H9 (cell line): ENCODE data around the gene MYO18A. TPM values are rescaled to one million over a fixed set of nuclear protein-coding genes. Genes with fewer than 3 reads are reported as not detected.

Experiments
- DNase-seq: peaks from one replicate; pipeline ENCODE4 v3.0.0-alpha.2; 2017
- H2AFZ ChIP-seq: one replicate; pipeline ENCODE4 v1.6.1; 2013; ENCODE audit warnings: mild to moderate bottlenecking, low read length, control low read depth, moderate library complexity
- H2AK5ac ChIP-seq: 2 replicates; pipeline ENCODE4 v1.6.1; 2013; ENCODE audit warnings: low read length, control low read depth, mixed read lengths; ENCODE audit not compliant: insufficient read length
- H2BK120ac ChIP-seq: one replicate; pipeline ENCODE4 v1.6.1; 2013; ENCODE audit warnings: low read depth, mild to moderate bottlenecking, low read length, control low read depth, inconsistent platforms; ENCODE audit not compliant: poor library complexity, severe bottlenecking
- H2BK12ac ChIP-seq: 2 replicates; pipeline ENCODE4 v1.6.1; 2013; ENCODE audit warnings: low read length, control low read depth, mixed read lengths, low read depth; ENCODE audit not compliant: insufficient read length
- H2BK15ac ChIP-seq: 2 replicates; pipeline ENCODE4 v1.6.1; 2013; ENCODE audit warnings: low read depth, low read length, control low read depth
- H2BK20ac ChIP-seq: one replicate; pipeline ENCODE4 v1.6.1; 2013; ENCODE audit warnings: low read depth, mild to moderate bottlenecking, low read length, control low read depth, inconsistent platforms; ENCODE audit not compliant: poor library complexity, severe bottlenecking
- H2BK5ac ChIP-seq: 2 replicates; pipeline ENCODE4 v1.6.1; 2013; ENCODE audit warnings: low read length, control low read depth, mixed read lengths; ENCODE audit not compliant: insufficient read length
- H3K14ac ChIP-seq: 2 replicates; pipeline ENCODE4 v1.6.1; 2013; ENCODE audit warnings: low read length, control low read depth; ENCODE audit not compliant: insufficient read depth
- H3K18ac ChIP-seq: 2 replicates; pipeline ENCODE4 v1.6.1; 2013; ENCODE audit warnings: low read depth, mild to moderate bottlenecking, mixed read lengths, low read length, control low read depth; ENCODE audit not compliant: insufficient read length
- H3K23ac ChIP-seq: 2 replicates; pipeline ENCODE4 v1.6.1; 2013; ENCODE audit warnings: low read length, control low read depth, mixed read lengths, low read depth; ENCODE audit not compliant: insufficient read length
- H3K23me2 ChIP-seq: 2 replicates; pipeline ENCODE4 v1.6.1; 2013; ENCODE audit warnings: low read depth, mild to moderate bottlenecking, mixed read lengths, low read length, control low read depth; ENCODE audit not compliant: insufficient read length, poor library complexity, severe bottlenecking
- H3K27ac ChIP-seq: 2 replicates; pipeline ENCODE4 v1.5.1; 2013; ENCODE audit warnings: low read length, control low read depth, mixed read lengths, low read depth; ENCODE audit not compliant: insufficient read length
- H3K27me3 ChIP-seq: 2 replicates; pipeline ENCODE4 v1.6.1; 2013; ENCODE audit warnings: low read length, control low read depth, inconsistent platforms; ENCODE audit not compliant: insufficient read depth
- H3K4ac ChIP-seq: 2 replicates; pipeline ENCODE4 v1.6.1; 2013; ENCODE audit warnings: low read depth, mild to moderate bottlenecking, control low read depth, inconsistent platforms, low read length, moderate library complexity
- H3K4me1 ChIP-seq: 2 replicates; pipeline ENCODE4 v1.6.1; 2013; ENCODE audit warnings: low read length, control low read depth, inconsistent platforms; ENCODE audit not compliant: insufficient read depth
- H3K4me2 ChIP-seq: 2 replicates; pipeline ENCODE4 v1.6.1; 2013; ENCODE audit warnings: low read length, control low read depth, mixed read lengths; ENCODE audit not compliant: insufficient read length, insufficient read depth
- H3K56ac ChIP-seq: 2 replicates; pipeline ENCODE4 v1.6.1; 2013; ENCODE audit warnings: low read depth, mild to moderate bottlenecking, mixed read lengths, low read length, control low read depth; ENCODE audit not compliant: insufficient read length
- H3K79me1 ChIP-seq: 2 replicates; pipeline ENCODE4 v1.6.1; 2013; ENCODE audit warnings: low read depth, mild to moderate bottlenecking, moderate library complexity, low read length, control low read depth, inconsistent platforms; ENCODE audit not compliant: insufficient read depth, poor library complexity, severe bottlenecking
- H3K79me2 ChIP-seq: 2 replicates; pipeline ENCODE4 v1.6.1; 2013; ENCODE audit warnings: low read length, control low read depth, inconsistent platforms; ENCODE audit not compliant: insufficient read depth
- H3K9ac ChIP-seq: 2 replicates; pipeline ENCODE4 v1.6.1; 2013; ENCODE audit warnings: low read length, control low read depth, mixed read lengths; ENCODE audit not compliant: insufficient read length; ENCODE audit errors: extremely low read depth
- H3K9me3 ChIP-seq: one replicate; pipeline ENCODE4 v1.6.1; 2013; ENCODE audit warnings: low read depth, low read length, inconsistent platforms; ENCODE audit not compliant: control insufficient read depth
- H3T11ph ChIP-seq: one replicate; pipeline ENCODE4 v1.6.1; 2013; ENCODE audit warnings: mild to moderate bottlenecking, low read length, control low read depth, inconsistent platforms
- H4K20me1 ChIP-seq: one replicate; pipeline ENCODE4 v1.6.1; 2013; ENCODE audit not compliant: control insufficient read depth, insufficient read length, insufficient read depth
- H4K5ac ChIP-seq: 2 replicates; pipeline ENCODE4 v1.6.1; 2013; ENCODE audit warnings: low read depth, mild to moderate bottlenecking, mixed read lengths, low read length, control low read depth; ENCODE audit not compliant: insufficient read length
- H4K8ac ChIP-seq: replicated peaks from 2 replicates; pipeline ENCODE4 v1.6.1; 2013; ENCODE audit warnings: low read length, control low read depth, mixed read lengths, low read depth; ENCODE audit not compliant: insufficient read length
- H4K91ac ChIP-seq: 2 replicates; pipeline ENCODE4 v1.6.1; 2013; ENCODE audit warnings: low read depth, mild to moderate bottlenecking, moderate library complexity, mixed read lengths, low read length, control low read depth; ENCODE audit not compliant: insufficient read length
- H3K27ac Mint-ChIP-seq, 3 experiments: 2 replicates in 2 of 3; 3 replicates in 1 of 3; pipeline ENCODE4 v1.8.0; 2020 to 2021; ENCODE audit warnings: mixed read lengths in 3 of 3, mild to moderate bottlenecking in 1 of 3, moderate library complexity in 1 of 3
- H3K27me3 Mint-ChIP-seq: 2 replicates; pipeline ENCODE4 v1.8.0; 2021; ENCODE audit warnings: low read depth, mild to moderate bottlenecking, moderate library complexity, mixed read lengths
- H3K36me3 Mint-ChIP-seq, 3 experiments: 2 replicates in 2 of 3; 3 replicates in 1 of 3; pipeline ENCODE4 v1.8.0; 2020 to 2021; ENCODE audit warnings: low read depth in 3 of 3, mixed read lengths in 3 of 3; ENCODE audit not compliant: insufficient read depth in 1 of 3
- H3K4me1 Mint-ChIP-seq, 2 experiments: 2 replicates each; pipeline ENCODE4 v1.8.0; 2020; ENCODE audit warnings: mixed read lengths in 2 of 2
- H3K4me3 Mint-ChIP-seq, 2 experiments: 2 replicates in 1 of 2; 3 replicates in 1 of 2; pipeline ENCODE4 v1.8.0; 2020 to 2021; ENCODE audit warnings: mild to moderate bottlenecking in 2 of 2, mixed read lengths in 2 of 2, moderate library complexity in 1 of 2
- H3K9me3 Mint-ChIP-seq, 2 experiments: 2 replicates in 1 of 2; 3 replicates in 1 of 2; pipeline ENCODE4 v1.8.0; 2020; ENCODE audit warnings: mild to moderate bottlenecking in 2 of 2, mixed read lengths in 2 of 2, moderate library complexity in 1 of 2
- WGBS: extraction: QIAGEN DNeasy Blood & Tissue Kit; methylation state at CpG from one replicate; pipeline ENCODE4 v1.1.7; 2013; ENCODE audit warnings: missing lambda C conversion rate, low lambda C conversion rate, mixed read lengths; ENCODE audit not compliant: insufficient read length; ENCODE audit errors: extremely low coverage; 5-methylcytosine and 5-hydroxymethylcytosine counted together
- total RNA-seq: library from RNA; stranded (reverse); gene quantifications from 2 replicates; pipeline ENCODE4 v1.2.1, GENCODE V29; 2021
- TF ChIP-seq, protein P1 (sequence below): fragments of 200-600 bp; sonication (generic); conservative IDR thresholded peaks from 3 replicates; pipeline ENCODE4 v1.8.0; 2021; ENCODE audit warnings: antibody characterized with exemption, mild to moderate bottlenecking

The MYO18A gene
- total RNA-seq, 1 experiment from 2014 or later = 21.6 TPM

DNA sequence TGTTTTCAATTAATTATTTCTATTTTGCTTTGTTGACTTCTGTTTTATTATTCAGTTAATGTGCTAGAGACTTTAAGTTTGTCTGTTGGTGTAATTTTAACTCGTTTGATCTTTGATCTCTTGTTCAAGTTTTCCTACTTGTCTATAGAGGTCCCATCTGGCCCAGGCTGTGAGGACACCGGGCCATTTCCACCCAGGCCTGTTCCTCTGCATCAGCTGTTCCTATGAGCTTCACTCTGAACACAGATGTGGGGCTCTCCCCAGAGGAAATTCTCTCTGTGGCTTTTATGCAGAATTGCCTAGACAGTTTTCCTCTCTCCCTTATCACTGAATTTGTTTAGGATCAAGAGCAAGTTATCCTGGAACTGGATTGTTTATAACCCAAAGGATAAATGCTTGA is 44.7 kb downstream of the MYO18A start:
- H3K4me3 Mint-ChIP-seq = no peak overlapping the region
- H3K9ac ChIP-seq = no peak overlapping the region
- H4K5ac ChIP-seq = no peak overlapping the region
- no CpG with 5 or more reads among the region's 2 CpGs for WGBS
- no peak overlapping the region for H4K91ac ChIP-seq
- no peak overlapping the region for H3K14ac ChIP-seq
- peaks cover 10% of the 10 kb centered on the region; the same call in 1 of the 2 replicates for H3K4me1 ChIP-seq
- no peaks in the 10 kb centered on the region for H3K27me3 Mint-ChIP-seq
- no peaks in the 10 kb centered on the region for H3K79me1 ChIP-seq
- H3K4ac ChIP-seq = no peak overlapping the region
- no peaks in the 10 kb centered on the region for H3K9me3 Mint-ChIP-seq
- no peaks in the 10 kb centered on the region; a peak in 1 of 7 replicates for H3K36me3 Mint-ChIP-seq
- H3K4me2 ChIP-seq = no peak overlapping the region
- H3T11ph ChIP-seq = no peak overlapping the region
- H3K56ac ChIP-seq = no peak overlapping the region
- no peak overlapping the region for H2BK15ac ChIP-seq
- H2BK20ac ChIP-seq = no peak overlapping the region
- no peaks in the 10 kb centered on the region for H3K9me3 ChIP-seq
- peaks cover 42 to 53% of the 10 kb centered on the region in 2 experiments for H3K4me1 Mint-ChIP-seq
- TF ChIP-seq, protein P1, sequence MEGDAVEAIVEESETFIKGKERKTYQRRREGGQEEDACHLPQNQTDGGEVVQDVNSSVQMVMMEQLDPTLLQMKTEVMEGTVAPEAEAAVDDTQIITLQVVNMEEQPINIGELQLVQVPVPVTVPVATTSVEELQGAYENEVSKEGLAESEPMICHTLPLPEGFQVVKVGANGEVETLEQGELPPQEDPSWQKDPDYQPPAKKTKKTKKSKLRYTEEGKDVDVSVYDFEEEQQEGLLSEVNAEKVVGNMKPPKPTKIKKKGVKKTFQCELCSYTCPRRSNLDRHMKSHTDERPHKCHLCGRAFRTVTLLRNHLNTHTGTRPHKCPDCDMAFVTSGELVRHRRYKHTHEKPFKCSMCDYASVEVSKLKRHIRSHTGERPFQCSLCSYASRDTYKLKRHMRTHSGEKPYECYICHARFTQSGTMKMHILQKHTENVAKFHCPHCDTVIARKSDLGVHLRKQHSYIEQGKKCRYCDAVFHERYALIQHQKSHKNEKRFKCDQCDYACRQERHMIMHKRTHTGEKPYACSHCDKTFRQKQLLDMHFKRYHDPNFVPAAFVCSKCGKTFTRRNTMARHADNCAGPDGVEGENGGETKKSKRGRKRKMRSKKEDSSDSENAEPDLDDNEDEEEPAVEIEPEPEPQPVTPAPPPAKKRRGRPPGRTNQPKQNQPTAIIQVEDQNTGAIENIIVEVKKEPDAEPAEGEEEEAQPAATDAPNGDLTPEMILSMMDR = no peak
- no peak overlapping the region for H2BK12ac ChIP-seq
- no peak overlapping the region for H3K27ac ChIP-seq
- H2BK5ac ChIP-seq = no peak overlapping the region
- no peaks in the 10 kb centered on the region for H3K79me2 ChIP-seq
- no peak for DNase-seq
- no peaks in the 10 kb centered on the region for H4K20me1 ChIP-seq
- no peaks in the 10 kb centered on the region for H3K23me2 ChIP-seq
- no peak overlapping the region for H2BK120ac ChIP-seq
- no peak overlapping the region for H2AK5ac ChIP-seq
- no peak overlapping the region for H3K18ac ChIP-seq
- H3K27me3 ChIP-seq = no peaks in the 10 kb centered on the region
- no peak overlapping the region for H4K8ac ChIP-seq
- H3K23ac ChIP-seq = no peak overlapping the region
- no peak overlapping the region for H3K27ac Mint-ChIP-seq
- no peak overlapping the region for H2AFZ ChIP-seq
